Neural progenitor cell (in vitro differentiated cells): ENCODE data around the gene CUTC. TPM values are rescaled to one million over a fixed set of nuclear protein-coding genes. Genes with fewer than 3 reads are reported as not detected.

ENCODE experiments used
- DNase-seq: peaks from one replicate; pipeline ENCODE4 v3.0.0-alpha.2; 2016; ENCODE audit warnings: low spot score
- H2AFZ ChIP-seq: fragments of 200-600 bp; sonication (generic); replicated peaks from 2 replicates; pipeline ENCODE4 v1.6.1; 2016; ENCODE audit warnings: antibody characterized with exemption
- H3F3A ChIP-seq: fragments of 200-600 bp; sonication (generic); 2 replicates; pipeline ENCODE4 v1.6.1; 2016; ENCODE audit warnings: antibody characterized with exemption, low read depth
- H3K27ac ChIP-seq: fragments of 200-600 bp; sonication (generic); 2 replicates; pipeline ENCODE4 v1.5.1; 2016; ENCODE audit warnings: mild to moderate bottlenecking
- H3K27me3 ChIP-seq: fragments of 200-600 bp; sonication (generic); 2 replicates; pipeline ENCODE4 v1.6.1; 2016; ENCODE audit warnings: mild to moderate bottlenecking, moderate library complexity
- H3K36me3 ChIP-seq: fragments of 200-600 bp; sonication (generic); 2 replicates; pipeline ENCODE4 v1.5.1; 2016
- H3K4me1 ChIP-seq: fragments of 200-600 bp; sonication (generic); 2 replicates; pipeline ENCODE4 v1.6.1; 2016; ENCODE audit warnings: mixed run types
- H3K4me2 ChIP-seq: fragments of 200-600 bp; sonication (generic); 2 replicates; pipeline ENCODE4 v1.6.1; 2016
- H3K4me3 ChIP-seq: fragments of 200-600 bp; sonication (generic); 2 replicates; pipeline ENCODE4 v1.5.1; 2016
- H3K79me2 ChIP-seq: fragments of 200-600 bp; sonication (generic); 2 replicates; pipeline ENCODE4 v1.6.1; 2016; ENCODE audit warnings: low read depth
- H3K9ac ChIP-seq: fragments of 200-600 bp; sonication (generic); 2 replicates; pipeline ENCODE4 v1.6.1; 2016
- H3K9me3 ChIP-seq: fragments of 200-600 bp; sonication (generic); 2 replicates; pipeline ENCODE4 v1.5.1; 2016; ENCODE audit warnings: low read depth
- H4K20me1 ChIP-seq: fragments of 200-600 bp; sonication (generic); 2 replicates; pipeline ENCODE4 v1.6.1; 2016; ENCODE audit warnings: low read depth
- H3K27ac Mint-ChIP-seq: 3 replicates; pipeline ENCODE4 v1.8.0; 2021; ENCODE audit warnings: mixed read lengths
- H3K27me3 Mint-ChIP-seq: 2 replicates; pipeline ENCODE4 v1.8.0; 2022; ENCODE audit warnings: low read depth, mild to moderate bottlenecking, inconsistent platforms, moderate library complexity, mixed read lengths; ENCODE audit not compliant: insufficient read depth
- H3K36me3 Mint-ChIP-seq: 3 replicates; pipeline ENCODE4 v1.8.0; 2021; ENCODE audit warnings: mixed read lengths
- H3K4me1 Mint-ChIP-seq: 3 replicates; pipeline ENCODE4 v1.8.0; 2021; ENCODE audit warnings: mixed read lengths
- H3K4me3 Mint-ChIP-seq: 3 replicates; pipeline ENCODE4 v1.8.0; 2021; ENCODE audit warnings: mild to moderate bottlenecking, moderate library complexity, mixed read lengths
- H3K9me3 Mint-ChIP-seq: 3 replicates; pipeline ENCODE4 v1.8.0; 2020; ENCODE audit warnings: mixed read lengths
- CTCF ChIP-seq: fragments of 200-600 bp; sonication (generic); IDR thresholded peaks from 2 replicates; pipeline ENCODE4 v1.5.1; 2017; ENCODE audit warnings: antibody characterized with exemption, mild to moderate bottlenecking
- EZH2 ChIP-seq: fragments of 200-600 bp; sonication (generic); IDR thresholded peaks from 2 replicates; pipeline ENCODE4 v1.6.1; 2017; ENCODE audit warnings: antibody characterized with exemption, mild to moderate bottlenecking, moderate library complexity
- EZH2phosphoT487 ChIP-seq: fragments of 200-600 bp; sonication (generic); IDR thresholded peaks from 2 replicates; pipeline ENCODE4 v1.6.1; 2017; ENCODE audit warnings: antibody characterized with exemption
- total RNA-seq: library from RNA; depleted of rRNA; stranded (reverse); fragments of >200 nt; gene quantifications from 2 replicates; pipeline ENCODE4 v1.2.3, GENCODE V29; 2015; ENCODE audit warnings: low replicate concordance

The CUTC gene
- total RNA-seq, 1 donor from 2014 or later = 36.1 TPM

DNA sequence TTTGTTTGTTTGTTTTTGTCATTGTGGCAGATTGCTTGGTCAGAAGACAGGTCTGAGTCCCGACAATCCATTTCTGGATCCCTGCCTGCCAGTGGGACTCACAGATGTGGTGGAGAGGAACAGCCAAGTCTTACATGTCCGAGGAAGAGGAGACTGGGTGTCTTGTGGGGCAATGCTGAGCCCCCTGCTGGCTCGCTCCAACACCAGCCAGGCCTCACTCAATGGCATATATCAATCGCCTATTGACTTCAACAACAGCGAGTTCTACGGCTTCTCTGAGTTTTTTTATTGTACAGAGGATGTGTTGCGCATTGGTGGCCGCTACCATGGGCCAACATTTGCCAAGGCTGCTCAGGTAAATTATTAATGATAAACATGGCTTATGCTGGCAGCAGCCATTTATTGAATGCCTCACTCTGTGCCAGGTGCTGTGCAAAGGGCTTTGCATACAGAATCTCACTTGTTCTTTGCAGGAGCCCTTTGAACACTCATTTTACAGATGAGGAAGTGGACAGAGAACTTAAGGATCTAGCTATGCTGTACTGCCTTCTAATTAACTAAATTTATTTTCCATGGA lies 33.4 kb upstream of the CUTC start:
- Mint-ChIP-seq H3K27me3 (no peaks in the 10 kb centered on the region), H3K9me3 (no peaks in the 10 kb centered on the region), H3K4me3 (no peak overlapping the region), H3K36me3 (peaks cover 21% of the 10 kb centered on the region), H3K4me1 (no peaks in the 10 kb centered on the region), H3K27ac (no peak overlapping the region)
- H3K9ac ChIP-seq = no peak overlapping the region
- H4K20me1 ChIP-seq = no peaks in the 10 kb centered on the region
- H3K27ac ChIP-seq = no peak overlapping the region
- H3K9me3 ChIP-seq = no peaks in the 10 kb centered on the region
- H3K4me3 ChIP-seq = no peak overlapping the region
- H3K36me3 ChIP-seq = no peaks in the 10 kb centered on the region
- H3K79me2 ChIP-seq = no peaks in the 10 kb centered on the region
- no peak for DNase-seq
- no peaks in the 10 kb centered on the region for H3K4me1 ChIP-seq
- H3K27me3 ChIP-seq = no peaks in the 10 kb centered on the region
- no peak for TF ChIP-seq EZH2phosphoT487
- no peak for TF ChIP-seq EZH2
- no peak for TF ChIP-seq CTCF
- no peaks in the 10 kb centered on the region for H3F3A ChIP-seq
- H2AFZ ChIP-seq = no peak overlapping the region
- no peak overlapping the region for H3K4me2 ChIP-seq

DNA sequence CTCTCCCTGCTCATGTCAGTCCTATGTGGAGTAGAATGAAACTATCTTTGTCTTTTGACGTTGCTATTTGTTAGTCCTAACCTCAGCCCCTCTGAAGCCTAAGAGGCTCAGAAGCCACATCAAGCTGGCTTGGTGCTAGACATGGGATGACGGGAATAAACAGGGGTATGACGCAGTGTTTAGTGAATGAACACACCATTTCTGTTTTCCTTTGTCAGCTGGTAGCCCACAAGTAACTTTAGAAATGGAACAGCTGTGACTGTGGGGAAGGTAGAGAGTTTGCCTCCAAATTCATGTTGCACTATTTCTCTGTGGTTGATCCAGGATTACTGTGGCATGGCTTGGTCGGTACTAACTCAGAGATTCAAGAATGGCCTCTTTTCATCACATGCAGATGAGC lies 31.4 kb upstream of the CUTC start:
- Histone ChIP-seq H3K27ac (no peak overlapping the region), H3K36me3 (no peaks in the 10 kb centered on the region), H3K9me3 (no peaks in the 10 kb centered on the region), H3K27me3 (no peaks in the 10 kb centered on the region), H3K4me2 (no peak overlapping the region), H3K4me3 (no peak overlapping the region), H3K4me1 (no peaks in the 10 kb centered on the region), H3K9ac (no peak overlapping the region), H3F3A (no peaks in the 10 kb centered on the region), H3K79me2 (no peaks in the 10 kb centered on the region), H2AFZ (no peak overlapping the region), H4K20me1 (no peaks in the 10 kb centered on the region)
- no peak for TF ChIP-seq EZH2phosphoT487
- no peak for TF ChIP-seq CTCF
- TF ChIP-seq EZH2 = no peak
- DNase-seq = no peak
- Mint-ChIP-seq H3K36me3 (peaks cover 26% of the 10 kb centered on the region), H3K27me3 (no peaks in the 10 kb centered on the region), H3K27ac (no peak overlapping the region), H3K4me1 (no peaks in the 10 kb centered on the region), H3K4me3 (no peak overlapping the region), H3K9me3 (no peaks in the 10 kb centered on the region)

- Histone ChIP-seq H3K4me2 (no peak overlapping the region), H3K27me3 (no peaks in the 10 kb centered on the region), H2AFZ (no peak overlapping the region), H3F3A (no peaks in the 10 kb centered on the region), H3K36me3 (no peaks in the 10 kb centered on the region), H3K79me2 (no peaks in the 10 kb centered on the region), H3K9me3 (no peaks in the 10 kb centered on the region), H3K4me3 (no peak overlapping the region), H3K4me1 (no peaks in the 10 kb centered on the region), H4K20me1 (no peaks in the 10 kb centered on the region), H3K27ac (no peak overlapping the region), H3K9ac (no peak overlapping the region)
- Mint-ChIP-seq H3K27me3 (peaks cover 3% of the 10 kb centered on the region), H3K4me3 (no peak overlapping the region), H3K27ac (no peak overlapping the region), H3K36me3 (peaks cover 7% of the 10 kb centered on the region), H3K9me3 (no peaks in the 10 kb centered on the region), H3K4me1 (no peaks in the 10 kb centered on the region)
- no peak for DNase-seq
- TF ChIP-seq CTCF (no peak), EZH2phosphoT487 (no peak), EZH2 (no peak)
Observed at GRCh38 chr10:99708428-99709012, 23.5 kb upstream of the CUTC start.
